ENCODE results near the gene LIPC.

- TF ChIP-seq, protein P1, sequence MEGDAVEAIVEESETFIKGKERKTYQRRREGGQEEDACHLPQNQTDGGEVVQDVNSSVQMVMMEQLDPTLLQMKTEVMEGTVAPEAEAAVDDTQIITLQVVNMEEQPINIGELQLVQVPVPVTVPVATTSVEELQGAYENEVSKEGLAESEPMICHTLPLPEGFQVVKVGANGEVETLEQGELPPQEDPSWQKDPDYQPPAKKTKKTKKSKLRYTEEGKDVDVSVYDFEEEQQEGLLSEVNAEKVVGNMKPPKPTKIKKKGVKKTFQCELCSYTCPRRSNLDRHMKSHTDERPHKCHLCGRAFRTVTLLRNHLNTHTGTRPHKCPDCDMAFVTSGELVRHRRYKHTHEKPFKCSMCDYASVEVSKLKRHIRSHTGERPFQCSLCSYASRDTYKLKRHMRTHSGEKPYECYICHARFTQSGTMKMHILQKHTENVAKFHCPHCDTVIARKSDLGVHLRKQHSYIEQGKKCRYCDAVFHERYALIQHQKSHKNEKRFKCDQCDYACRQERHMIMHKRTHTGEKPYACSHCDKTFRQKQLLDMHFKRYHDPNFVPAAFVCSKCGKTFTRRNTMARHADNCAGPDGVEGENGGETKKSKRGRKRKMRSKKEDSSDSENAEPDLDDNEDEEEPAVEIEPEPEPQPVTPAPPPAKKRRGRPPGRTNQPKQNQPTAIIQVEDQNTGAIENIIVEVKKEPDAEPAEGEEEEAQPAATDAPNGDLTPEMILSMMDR (IDR thresholded peaks at IDR 0.05): no peak
- no peak for TF ChIP-seq POLR2A (IDR thresholded peaks at IDR 0.05)
These were observed 45.4 kb downstream of the LIPC start for GRCh38 chr15:58477170-58477569.

Data from thyroid gland (tissue), 4 donors.